Stimulated activated CD4-positive, alpha-beta T cell treated with anti-CD3 and anti-CD28 coated beads, Interleukin-4, amount 100 ng/mL, for 24 hours (primary cell): ENCODE measurements around the gene DUSP22.
"Not testable (repeated sequence)": the region's sequence is repeated elsewhere in the genome, so short reads cannot be mapped to it uniquely, and the experiment has no call there.

Experiments used
- DNase-seq: peaks from one replicate; pipeline ENCODE4 v3.0.0-alpha.2; 2020

The DUSP22 gene

DNA sequence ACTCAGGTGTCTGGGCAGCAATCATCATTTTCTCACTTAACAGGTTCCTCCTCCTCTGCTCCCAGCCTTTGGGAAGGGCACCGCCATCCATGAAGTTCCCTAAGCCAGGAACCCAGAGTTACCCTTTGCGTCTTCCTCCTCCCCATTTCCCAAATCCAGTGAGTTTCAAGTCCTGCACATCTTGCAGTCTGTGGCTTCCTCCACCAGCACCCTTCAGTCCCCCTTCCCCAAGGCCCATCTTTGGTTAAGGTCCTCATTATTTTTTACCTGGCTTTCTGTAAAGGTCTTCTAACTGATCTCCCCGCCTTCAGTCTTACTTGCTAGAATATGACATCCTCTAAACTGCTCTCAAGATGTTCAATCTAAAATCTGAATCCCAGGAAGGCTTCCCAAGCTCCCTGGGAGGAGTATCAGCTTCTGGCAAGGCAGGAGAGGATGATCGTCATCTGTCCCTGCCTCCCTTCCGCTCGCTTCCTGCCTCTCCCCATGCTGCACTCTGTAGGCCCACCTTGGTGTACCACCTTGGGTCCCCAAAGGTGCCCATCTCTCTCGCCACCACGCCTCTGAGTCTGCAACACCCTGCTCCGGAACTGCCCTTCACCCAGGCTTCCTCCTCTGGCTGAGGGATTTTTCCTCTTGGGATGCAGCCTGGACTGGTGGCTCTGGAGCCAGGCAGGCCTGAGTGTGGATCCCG, 11.4 kb upstream of the DUSP22 start:
- DNase-seq = no peak

DNA sequence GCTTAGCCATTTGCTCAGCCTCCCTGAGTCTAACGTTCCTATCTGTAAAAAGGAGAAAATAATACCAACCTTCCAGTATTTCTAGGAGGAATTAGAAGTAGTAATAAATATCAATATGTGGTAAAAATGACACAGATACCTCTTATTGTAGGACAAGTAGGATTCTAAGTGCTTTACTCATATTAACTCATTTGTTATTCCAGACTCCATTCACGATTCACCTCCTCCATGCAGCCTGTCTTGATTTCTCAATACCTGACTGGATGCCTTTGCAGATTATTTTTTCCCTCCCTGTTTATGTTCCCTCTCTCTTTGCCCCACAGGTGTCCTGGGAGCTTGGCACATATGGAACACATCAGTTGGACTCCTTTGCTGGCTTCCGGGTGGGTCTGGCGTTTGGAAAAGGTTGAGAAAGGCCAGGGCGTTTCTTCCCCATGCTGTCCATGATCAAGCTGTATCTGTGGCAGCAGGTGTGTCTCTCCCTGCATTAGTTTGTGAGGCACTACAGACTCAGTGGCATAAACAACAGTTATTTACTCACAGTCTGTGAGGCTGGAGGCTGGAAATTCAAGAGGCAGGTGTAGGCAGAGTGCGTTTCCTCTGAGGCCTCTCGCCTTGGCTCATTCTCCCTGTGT, 10.7 kb upstream of the DUSP22 start:
- DNase-seq = no peak

DNA sequence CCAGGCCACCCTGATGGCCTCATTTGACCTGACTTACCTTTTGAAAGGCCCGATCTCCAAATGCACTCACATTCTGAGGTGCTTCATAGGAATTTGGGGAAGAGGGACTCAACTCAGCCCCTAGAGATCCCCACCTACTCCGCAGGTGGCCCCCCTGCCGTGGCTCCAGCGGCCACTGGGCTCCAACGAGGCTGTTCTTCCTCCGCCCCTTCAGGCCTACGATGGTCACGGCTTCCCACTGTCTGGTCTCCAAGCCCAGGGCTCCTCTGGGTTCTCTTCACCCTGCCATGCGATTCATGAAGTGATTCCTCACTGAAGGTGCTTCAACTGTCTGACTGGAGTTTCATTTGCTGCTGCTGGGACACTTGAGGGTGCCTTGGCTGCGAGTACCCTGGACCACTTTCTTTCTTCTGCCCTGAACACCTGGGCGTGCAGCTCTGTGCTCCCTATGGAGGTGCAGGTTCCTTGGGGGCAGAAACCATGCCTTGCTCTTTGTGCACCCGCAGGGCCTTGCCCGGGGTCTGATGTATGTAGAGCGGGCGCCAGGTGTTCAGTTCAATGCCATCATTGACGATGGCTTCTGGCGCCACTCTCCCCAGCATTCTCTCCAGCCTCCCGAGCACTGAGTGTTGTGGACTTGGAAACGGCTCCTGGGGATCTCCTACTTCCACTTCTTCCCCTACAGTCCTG, 10.0 kb upstream of the DUSP22 start:
- DNase-seq = no peak

DNA sequence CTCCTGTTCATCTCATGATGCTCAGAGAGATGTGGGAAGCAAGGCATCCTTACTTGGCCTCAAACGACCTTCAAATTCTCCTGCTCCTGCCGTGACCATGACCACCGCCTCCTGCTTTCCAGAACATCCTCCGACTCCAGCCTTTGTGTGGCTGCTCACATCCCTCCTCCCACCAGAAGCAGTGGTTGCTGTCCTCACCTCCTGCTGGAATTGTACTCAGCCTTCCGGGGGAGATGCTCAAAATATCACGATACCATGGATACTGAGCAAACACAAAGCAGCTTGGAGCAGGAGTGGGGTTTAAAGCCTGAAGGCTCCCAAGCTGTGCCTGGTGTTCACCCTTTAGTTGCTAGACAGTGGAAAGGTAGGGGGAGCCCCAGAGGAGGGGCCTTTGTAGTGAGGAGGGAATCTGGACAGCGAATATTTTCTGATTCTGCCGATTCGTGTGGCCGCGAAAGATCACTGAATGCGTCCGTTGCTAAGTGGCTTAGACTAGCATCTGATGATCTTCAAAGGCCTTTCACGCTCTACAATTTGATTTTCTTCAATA, 9.3 kb upstream of the DUSP22 start:
- DNase-seq = no peak

DNA sequence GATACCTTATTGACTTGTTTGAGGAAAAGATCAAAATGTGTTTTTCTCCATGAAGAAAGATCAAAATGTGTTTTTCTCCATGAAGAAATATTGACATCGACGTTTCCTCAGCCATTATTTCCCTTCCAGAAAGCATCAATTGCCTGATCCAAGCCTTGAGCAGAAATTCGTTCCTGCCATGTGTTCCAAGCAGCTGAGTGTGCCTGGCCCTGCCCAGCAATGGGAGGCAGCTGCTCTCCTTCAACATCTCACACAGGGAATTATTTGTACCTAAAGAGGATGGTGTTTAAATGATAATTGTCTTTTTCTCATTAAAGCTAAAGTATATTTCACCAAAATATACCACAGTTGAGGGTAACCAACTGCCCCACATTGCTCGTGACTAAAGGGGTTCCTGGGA, 7.8 kb upstream of the DUSP22 start:
- no peak for DNase-seq

DNA sequence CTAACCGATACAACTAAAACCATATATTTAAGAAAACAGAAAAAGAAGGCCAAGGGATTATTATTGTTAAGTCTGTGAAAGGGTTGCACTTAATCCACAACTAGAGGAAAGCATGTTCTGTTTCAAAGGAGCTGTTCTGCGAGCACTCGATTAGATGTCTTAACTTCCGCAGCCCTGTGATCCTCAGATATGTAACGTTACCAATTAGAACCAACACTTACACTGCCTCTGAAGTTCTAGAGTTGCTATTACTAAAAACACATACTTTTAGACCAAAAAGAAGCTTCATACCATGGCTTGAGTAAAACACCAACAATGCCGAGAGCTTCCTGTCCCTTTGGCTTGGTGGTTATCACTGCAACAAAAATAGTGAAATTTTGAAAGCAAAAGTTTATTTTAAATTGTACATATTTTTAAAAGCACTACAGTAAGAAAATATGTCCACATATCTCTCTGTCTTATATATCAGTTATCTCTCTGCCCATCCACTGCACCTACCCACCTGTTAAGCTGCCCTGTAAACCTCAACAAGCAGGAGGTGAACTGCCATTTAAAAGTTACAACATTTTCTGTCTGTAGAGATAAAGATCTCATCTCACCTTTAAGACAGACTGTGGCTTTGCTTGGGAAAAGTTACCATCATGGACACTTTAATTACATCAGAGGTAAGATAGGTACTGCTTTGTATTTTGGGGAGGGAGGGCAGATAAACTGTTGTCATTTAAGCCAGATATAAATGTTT, 7.1 kb upstream of the DUSP22 start:
- DNase-seq = no peak

DNA sequence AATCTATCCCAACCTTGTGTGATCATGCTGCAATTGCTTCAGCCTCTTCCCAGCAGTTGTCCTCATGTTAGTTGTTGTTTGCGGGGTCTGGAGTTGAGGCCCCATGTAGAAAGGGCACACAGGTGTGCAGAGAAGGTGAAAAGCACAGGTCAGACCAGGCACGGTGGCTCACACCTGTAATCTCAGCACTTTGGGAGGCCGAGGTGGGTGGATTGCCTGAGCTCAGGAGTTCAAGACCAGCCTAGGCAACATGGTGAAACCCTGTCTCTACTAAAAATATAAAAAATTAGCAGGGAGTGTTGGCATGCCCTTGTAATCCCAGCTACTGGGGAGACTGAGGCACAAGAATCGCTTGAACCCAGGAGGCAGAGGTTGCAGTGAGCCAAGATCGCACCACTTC, 6.4 kb upstream of the DUSP22 start:
- not testable (repeated sequence) for DNase-seq

DNA sequence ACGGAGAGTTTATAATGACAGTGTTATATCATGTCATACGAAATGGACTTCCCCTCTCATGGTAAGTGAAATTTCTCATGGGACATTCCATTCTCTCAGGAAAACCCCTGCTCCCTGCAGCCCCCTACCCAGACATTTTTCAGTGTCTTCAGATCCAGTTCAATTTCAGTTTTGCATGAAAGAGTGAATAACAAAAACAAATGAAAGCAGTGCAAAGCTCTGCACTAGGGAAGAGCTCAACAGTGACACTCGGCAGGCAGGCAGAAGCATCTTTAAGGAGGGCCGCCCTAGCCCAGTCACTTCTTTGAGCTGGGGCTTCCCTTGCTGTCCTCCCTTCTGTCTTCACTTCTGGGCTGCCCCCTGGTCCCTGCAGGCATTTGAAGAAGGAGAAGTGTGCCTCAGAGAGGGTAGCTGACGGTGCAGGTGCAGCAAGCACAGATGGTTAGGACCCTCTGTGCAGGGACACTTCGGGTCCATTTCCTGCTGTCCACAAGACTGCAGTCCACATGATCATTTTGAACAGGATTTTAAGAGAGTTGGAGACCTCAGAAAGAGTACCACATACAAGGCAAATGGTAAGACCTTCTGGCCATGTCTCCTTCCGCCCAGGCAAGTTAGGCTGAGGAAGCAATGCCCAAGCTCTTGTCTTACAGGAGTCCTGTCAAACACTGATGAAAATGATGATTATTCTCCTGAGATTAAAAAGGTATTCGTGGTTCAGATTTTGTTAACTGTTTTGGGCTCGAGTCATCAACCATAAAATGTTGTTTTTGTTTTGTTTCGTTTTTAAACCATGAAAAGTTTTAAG, 5.4 kb upstream of the DUSP22 start:
- no peak for DNase-seq

DNA sequence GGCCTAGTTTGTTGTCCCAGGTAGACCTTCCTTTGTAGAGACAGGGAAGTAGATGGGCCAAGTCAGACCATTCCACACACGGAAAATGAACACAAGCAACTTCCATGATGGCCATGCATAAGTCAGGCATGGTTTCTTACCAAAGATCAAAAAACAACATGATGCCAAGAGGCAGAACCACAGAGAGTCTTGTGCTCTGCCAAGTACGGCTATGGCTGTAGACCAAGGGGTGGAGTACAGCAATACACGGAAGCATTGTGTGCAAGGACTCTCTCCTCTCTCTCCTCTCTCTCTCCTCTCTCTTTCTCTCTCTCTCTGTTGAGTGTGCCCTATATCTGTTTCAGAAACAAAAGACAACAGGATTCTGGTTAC, 4.8 kb upstream of the DUSP22 start:
- DNase-seq = no peak

DNA sequence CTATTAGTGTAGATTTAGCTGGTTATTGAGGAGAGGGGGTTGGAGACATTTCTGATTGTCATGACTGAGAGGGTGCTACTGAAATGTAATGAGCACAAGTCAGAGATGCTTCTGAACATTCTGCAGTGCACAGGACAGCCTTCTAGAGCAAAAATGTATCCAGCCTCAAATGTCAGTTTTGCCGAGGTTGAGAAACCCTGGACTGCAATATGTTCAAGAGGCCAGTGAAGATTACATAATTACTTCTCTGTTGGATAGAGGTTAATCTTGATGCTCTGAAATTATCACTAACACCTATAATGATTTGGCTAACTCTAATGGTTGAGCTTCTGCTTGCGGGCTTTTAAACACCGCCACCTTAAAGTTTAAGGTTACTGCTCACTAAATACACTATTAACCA, 3.4 kb upstream of the DUSP22 start:
- no peak for DNase-seq

DNA sequence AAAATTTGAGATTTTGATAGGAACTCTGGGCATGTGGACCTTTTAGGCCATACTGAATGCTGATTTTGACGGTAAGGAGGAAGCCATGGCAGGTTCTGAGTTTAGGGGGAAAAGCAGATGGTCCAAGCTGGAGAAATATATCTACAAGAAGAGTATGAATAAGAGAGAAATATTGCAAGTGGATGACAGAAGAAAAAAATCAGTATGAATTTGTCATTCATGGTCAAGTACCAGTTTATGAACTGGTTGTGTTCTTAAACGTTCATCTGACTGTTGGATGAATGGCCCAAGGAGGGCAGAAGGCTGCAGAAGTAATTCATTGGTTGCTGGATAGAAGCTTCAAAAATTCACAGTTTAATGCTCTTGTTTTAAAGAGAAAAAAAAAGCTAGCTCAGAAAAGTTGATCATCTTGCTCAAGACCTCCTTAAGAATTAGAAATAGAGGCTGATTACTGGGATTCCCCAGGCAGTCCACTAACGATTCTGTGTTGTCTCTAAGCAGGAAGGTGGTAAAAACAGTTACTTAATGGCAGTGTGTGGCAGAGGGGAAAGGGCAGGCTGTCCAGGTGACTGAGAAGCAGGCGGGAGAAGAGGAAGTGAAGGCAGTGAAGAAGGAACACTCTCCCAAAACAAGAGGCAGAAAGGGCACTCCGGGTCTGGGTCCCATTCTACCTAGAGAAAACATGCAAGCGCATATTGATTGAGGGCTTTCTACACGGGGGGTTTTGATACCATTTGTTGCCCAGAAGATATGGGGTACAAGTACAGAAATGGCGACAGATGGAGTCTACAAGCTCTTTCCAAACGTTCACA, 2.0 kb upstream of the DUSP22 start:
- DNase-seq = no peak

DNA sequence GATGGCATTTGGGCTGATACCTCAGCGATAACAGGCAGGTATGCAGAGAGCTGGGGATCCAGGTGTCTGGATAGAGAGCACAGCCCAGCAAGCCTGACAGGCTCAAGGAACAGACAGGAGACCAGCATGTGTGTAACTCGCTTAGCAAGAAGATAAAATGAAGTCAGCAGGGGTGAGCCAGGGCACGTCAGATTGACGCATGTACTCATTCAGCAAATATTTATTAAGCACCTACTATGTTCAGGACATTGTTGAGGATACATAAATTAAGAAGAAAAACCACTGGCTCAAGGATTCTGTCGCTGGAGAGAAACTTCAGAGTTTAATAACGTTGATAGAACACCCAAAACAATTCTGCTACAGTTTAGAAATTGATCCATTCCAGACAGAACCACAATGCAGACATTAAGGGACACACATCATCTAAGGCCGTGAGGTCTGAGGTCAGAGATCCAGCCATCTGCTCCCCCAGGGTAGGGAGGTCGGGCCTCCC, 1.0 kb upstream of the DUSP22 start:
- DNase-seq = no peak

DNA sequence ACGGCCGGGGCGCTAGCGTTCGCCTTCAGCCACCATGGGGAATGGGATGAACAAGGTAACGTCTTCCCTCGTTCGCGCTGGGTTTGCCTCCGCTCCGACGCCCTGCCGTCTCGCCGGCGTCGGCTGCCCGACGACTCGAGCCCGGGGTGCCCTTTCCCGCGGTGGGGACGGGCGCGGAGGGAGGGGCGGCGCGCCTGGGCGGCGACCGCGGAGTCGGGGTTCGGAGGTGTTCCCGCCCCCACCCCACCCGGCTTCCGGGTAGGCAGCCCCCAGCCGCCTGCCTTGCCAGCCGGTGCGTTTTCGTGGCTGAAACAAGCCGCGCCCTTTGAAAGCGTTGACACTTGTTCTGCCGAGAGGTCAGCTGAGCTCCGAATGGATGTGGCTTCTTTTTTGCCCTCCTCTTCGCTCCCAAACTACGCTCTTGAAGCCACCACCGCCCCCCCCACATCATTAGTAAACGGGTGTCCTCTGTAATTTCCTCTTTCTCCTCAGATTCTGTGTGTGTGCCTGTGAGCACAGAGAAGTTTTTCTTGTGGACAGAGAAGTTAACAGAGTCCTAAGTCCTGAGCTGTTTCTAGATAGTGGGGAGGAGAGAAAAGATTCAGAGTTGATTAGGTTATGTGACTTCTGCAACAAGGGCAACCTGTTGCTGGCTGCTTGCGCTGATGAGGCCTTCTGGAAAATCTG, 362 bp downstream of the DUSP22 start:
- DNase-seq = peak; percentile 70

DNA sequence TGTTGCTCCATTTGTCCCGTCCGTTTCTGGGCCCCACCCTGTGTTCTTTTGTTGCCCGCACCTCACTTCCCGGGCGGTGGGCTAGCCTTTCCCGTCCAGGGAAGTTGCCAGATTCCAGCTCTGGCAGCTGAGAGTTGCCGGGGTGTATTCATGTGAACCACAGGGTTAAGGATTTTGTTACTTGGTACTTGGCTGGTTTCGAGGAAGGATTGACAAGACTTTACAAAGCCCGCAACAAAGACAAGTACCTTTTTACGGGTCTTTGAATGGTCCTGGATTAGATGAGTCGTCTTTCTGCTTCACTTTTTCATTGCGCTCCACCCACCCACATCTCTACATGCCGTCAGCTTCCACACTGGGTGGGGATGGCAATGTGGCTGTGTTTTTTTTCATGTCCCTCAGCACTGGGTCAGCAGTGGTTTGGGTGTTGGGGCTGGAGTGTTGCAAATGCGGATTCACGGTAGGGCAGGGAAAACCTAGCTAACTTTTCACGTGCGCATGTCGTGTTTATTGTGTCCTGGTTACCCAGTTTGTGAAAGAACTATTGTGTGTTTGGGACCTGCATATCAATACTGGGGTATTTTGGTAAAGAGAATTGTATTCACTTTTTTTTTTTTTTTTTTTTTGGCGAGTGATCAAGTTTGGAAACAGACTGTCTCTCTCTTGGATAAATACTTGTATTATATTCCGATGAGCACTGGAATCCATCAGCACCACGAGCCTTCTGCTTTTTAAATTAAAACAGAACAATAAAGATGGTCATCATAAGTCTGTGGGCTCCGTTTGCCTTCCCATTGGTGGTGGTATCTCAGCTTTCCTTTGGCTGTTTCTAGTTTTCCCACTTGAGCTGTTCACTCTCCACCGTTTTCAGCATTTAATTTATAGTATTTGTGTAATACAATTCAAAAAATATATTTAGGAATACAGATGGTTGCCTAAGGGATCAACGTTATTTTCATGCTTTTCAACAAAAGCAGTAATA, 1.2 kb downstream of the DUSP22 start:
- peak; percentile 54 for DNase-seq

DNA sequence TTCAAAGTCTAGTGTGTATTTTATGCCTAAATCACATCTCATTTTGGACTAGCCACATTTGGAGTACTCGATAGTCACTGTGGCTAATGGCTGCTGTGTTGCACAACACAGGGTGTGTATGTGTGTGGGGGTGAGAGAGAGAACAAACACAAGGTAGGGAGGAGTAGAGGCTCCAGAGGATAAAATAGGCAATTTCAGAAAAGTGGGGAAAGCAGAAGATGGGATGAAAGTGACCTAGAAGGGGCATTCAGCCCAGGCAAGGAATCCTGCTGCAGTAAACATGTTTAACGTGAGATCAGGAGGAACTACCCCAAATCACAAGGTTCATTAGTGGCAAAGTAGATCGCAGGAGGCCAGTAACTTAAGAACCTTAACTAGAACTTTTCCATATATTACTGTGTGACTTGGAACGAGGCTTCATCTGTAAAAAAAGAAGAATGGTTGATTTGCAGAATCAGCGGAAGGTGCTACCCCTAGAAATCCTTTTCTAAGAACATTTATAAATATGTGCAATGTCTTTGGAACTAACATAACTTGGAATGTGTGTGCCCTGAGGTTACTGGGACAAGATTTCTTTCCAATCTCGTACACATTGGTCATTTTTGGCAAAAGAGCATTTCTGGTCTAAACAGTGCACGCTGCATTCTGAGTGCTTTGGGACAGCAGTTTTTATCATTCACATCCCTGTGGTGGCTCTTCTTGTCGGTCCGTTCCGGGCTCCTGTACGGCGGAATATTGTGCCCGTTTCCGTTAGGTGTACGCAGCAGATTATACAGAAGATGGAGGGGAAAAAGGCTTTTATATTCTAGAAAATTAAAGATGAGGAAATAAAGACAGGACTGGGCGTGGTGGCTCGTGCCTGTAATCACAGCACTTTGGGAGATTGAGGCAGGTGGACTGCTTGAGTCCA, 2.6 kb downstream of the DUSP22 start:
- no peak for DNase-seq

DNA sequence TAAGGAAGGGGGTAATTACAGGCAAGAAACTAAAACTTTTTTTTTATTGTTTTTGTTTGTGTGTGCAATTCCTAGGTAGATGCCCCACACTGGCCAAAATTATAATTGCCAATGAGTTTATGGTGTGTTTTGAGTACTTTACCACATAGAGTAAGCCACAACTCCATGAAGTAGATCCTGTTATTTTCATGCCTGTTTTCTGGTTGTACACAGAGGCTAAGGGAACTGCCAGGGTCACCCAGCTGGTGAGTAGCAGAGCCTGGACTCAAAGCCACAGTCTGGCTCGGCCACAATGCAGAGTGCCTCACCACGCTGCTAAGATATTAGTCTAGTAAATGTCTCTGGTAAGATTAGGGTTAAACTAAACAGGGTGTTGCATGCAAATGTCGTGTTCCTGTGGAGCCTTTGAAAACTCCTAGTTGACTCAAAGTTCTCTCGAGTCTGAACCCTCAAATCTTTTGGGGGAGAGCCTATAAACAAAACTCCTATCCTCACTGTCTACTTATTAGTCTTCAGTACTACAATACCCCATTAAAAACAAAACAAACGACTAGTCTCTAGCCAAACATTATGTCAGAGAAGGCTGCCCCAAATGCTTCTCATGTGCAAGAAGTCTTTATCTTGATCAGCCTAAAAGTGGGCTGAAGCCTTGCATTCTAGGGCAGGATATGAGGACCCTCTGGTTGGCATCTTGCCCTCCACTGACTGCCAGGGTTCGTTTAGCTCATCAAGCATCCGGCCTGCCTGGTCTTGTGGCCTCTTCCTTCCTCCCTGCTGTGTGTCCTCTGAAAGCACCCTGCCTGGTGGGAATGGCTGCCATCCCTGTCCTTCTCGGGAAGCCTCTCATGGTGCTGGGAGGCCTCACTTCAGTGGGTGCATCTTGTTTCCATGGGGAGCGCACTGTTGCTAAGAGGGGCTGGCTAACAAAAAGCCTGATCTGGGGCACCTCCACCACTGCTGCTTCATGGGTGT, 4.2 kb downstream of the DUSP22 start:
- no peak for DNase-seq

DNA sequence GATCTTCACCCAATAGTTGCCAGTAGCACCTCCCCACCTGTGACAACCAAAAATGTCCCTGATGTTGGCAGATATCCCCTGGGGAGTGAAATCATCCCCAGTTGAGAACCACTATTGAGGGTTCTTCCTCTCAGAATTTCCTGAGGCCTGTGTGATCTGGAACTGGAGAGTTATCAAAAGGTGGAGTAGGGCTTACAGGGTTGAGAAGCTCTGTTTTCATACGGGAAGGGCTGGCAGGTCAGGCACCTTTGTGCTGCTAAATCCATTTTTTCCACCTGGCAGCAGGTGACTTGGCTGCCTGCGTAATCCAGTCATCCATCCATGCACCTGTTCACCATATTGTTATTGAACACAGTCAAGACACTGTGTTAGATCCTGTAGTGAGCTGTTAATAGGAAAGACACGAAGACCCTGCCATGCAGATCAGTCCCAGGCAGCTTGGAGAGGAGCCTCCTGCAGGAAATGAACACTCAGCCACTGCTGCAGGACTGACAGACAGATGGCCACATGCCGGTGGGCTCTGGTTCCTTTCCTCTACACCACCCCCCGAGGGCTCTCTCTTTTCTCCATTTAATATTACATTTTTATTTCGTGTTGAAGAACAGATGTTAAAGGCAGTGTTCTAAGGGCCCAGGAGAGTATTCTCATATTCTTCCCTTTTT, 5.4 kb downstream of the DUSP22 start:
- no peak for DNase-seq
